Kidney (tissue), 14 donors: Measurements from ENCODE around the gene KCNQ5. TPM values are rescaled to one million over a fixed set of nuclear protein-coding genes. Genes with fewer than 3 reads are reported as not detected.

Experiments used
- DNase-seq, 5 donors: peaks; one replicate each; pipeline ENCODE4 v3.0.0-alpha.2; 2013 to 2020
- FAIRE-seq: peaks from 2 replicates; lab custom pipeline; 2012; peaks lifted over from hg19 to GRCh38; lab: Jason Lieb, UNC
- H3K27ac ChIP-seq, 2 donors: one replicate each; pipeline ENCODE4 v1.7.0; 2013; ENCODE audit warnings: low read depth in 2 of 2, low read length in 2 of 2, inconsistent platforms in 1 of 2
- H3K27me3 ChIP-seq: one replicate; pipeline ENCODE4 v1.7.1; 2013; ENCODE audit warnings: low read length, inconsistent platforms; ENCODE audit not compliant: control insufficient read depth, insufficient read depth
- H3K36me3 ChIP-seq, 3 donors: one replicate each; pipeline versions ENCODE4 v1.7.0 to v1.7.1; 2013; ENCODE audit warnings: low read length in 3 of 3, control low read depth in 1 of 3, inconsistent platforms in 1 of 3; ENCODE audit not compliant: insufficient read depth in 3 of 3, control insufficient read depth in 2 of 3
- H3K4me1 ChIP-seq, 3 donors: one replicate each; pipeline versions ENCODE4 v1.7.0 to v1.7.1; 2013; ENCODE audit warnings: low read length in 3 of 3, inconsistent platforms in 1 of 3, low read depth in 1 of 3; ENCODE audit not compliant: control insufficient read depth in 2 of 3, insufficient read depth in 2 of 3
- H3K4me3 ChIP-seq, 3 donors: one replicate each; pipeline versions ENCODE4 v1.7.0 to v1.8.1; 2013; ENCODE audit warnings: low read length in 3 of 3, control low read depth in 1 of 3, inconsistent platforms in 1 of 3
- H3K9ac ChIP-seq, 3 donors: one replicate each; pipeline versions ENCODE4 v1.7.0 to v1.7.1; 2013; ENCODE audit warnings: low read length in 3 of 3, control low read depth in 1 of 3, inconsistent platforms in 1 of 3
- H3K9me3 ChIP-seq, 3 donors: one replicate each; pipeline versions ENCODE4 v1.7.0 to v1.7.1; 2013; ENCODE audit warnings: low read length in 3 of 3, control low read depth in 1 of 3, inconsistent platforms in 1 of 3; ENCODE audit not compliant: control insufficient read depth in 2 of 3, insufficient read depth in 1 of 3
- intact Hi-C: fragments of 100-400 bp; cut with DNase I; formaldehyde crosslinking; loops from one replicate; pipeline ENCODE4 v1.11.1; 2022
- polyA plus RNA-seq: library from polyadenylated mRNA; stranded (reverse); fragments of 350-450 nt; fragmentation: Illumina TruSeq; extraction: RNeasy Lipid Tissue Mini Kit (QIAGEN cat#74804); gene quantifications from one replicate; pipeline ENCODE4 v1.2.3, GENCODE V29; 2014; ENCODE audit warnings: low read depth, low replicate concordance; ENCODE audit not compliant: insufficient read depth
- total RNA-seq: library from RNA; stranded (reverse); fragmentation: NEBNext Ultra II Directional; extraction: Animal tissue kit (Norgen Biotek cat#: 25700); gene quantifications from one replicate; pipeline ENCODE4 v1.2.1, GENCODE V29; 2021
- TF ChIP-seq, protein P1 (sequence below): IDR thresholded peaks from 3 replicates; pipeline ENCODE4 v1.5.1; 2012; ENCODE audit warnings: mild to moderate bottlenecking, moderate library complexity, borderline replicate concordance; ENCODE audit not compliant: insufficient read depth; ENCODE audit errors: extremely low read depth
- donor health status: control.
- donor health status: control.
- donor health status: control.
- donor health status: control.
- donor health status: control.
- donor health status: DM: yes; HTN: yes; CAD: no.
- donor health status: Normal renal cell carcinoma (clear cell type).

The KCNQ5 gene
- total and polyA plus RNA-seq, 2 donors from 2014 or later: 0.50 TPM; not detected in 1

DNA sequence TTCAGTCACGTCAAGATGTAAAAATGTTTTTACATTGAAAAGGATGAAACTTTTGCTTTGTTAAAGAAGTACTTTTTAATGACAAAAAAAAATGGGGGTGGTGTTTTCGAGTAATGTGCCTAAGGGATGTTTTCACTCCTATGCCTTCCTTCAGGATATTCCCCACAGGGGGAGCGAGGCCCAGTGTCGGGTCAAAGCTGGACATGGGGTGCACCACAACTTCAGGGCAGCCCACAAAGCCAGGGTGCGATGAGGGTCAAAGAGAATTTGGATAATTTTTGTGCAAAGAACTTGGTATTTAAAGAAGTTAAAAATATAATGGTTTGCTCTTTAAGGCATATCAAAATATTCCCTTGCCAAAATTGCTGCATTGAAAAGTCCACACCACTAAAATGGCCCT, 247.8 kb downstream of the KCNQ5 start:
- H3K9ac ChIP-seq: no peak overlapping the region
- no peak for FAIRE-seq
- intact Hi-C loops: no loop called here
- no peak overlapping the region for H3K27ac ChIP-seq
- H3K4me3 ChIP-seq: no peak overlapping the region
- H3K27me3 ChIP-seq: no peaks in the 10 kb centered on the region
- TF ChIP-seq, protein P1, sequence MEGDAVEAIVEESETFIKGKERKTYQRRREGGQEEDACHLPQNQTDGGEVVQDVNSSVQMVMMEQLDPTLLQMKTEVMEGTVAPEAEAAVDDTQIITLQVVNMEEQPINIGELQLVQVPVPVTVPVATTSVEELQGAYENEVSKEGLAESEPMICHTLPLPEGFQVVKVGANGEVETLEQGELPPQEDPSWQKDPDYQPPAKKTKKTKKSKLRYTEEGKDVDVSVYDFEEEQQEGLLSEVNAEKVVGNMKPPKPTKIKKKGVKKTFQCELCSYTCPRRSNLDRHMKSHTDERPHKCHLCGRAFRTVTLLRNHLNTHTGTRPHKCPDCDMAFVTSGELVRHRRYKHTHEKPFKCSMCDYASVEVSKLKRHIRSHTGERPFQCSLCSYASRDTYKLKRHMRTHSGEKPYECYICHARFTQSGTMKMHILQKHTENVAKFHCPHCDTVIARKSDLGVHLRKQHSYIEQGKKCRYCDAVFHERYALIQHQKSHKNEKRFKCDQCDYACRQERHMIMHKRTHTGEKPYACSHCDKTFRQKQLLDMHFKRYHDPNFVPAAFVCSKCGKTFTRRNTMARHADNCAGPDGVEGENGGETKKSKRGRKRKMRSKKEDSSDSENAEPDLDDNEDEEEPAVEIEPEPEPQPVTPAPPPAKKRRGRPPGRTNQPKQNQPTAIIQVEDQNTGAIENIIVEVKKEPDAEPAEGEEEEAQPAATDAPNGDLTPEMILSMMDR: no peak
- no peaks in the 10 kb centered on the region for H3K4me1 ChIP-seq
- H3K36me3 ChIP-seq: no peaks in the 10 kb centered on the region
- no peaks in the 10 kb centered on the region for H3K9me3 ChIP-seq
- no peak for DNase-seq

DNA sequence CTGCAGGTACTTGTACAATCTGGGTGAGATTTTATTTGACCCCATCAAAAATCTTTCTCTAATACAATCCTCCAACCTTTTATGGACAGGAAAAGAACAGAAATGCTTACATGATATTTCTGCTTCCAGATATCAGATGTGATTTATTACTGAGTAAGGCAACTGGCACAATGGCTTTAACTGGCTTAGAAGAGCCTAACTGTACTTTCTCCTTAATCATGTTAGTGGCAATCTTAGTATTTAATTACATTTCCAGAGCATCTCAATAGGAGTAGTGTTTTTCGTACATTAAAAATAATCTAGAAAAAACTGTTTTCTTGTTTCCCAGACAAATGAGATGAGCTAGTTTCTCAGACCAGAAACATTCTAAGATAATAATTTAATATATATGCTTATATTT, 251.6 kb downstream of the KCNQ5 start:
- intact Hi-C loops: no loop called here
- Histone ChIP-seq H3K4me3 (no peak overlapping the region), H3K9ac (no peak overlapping the region), H3K4me1 (no peaks in the 10 kb centered on the region), H3K27ac (no peak overlapping the region), H3K36me3 (no peaks in the 10 kb centered on the region), H3K27me3 (no peaks in the 10 kb centered on the region), H3K9me3 (no peaks in the 10 kb centered on the region)
- DNase-seq: no peak
- TF ChIP-seq, protein P1: no peak
- no peak for FAIRE-seq

DNA sequence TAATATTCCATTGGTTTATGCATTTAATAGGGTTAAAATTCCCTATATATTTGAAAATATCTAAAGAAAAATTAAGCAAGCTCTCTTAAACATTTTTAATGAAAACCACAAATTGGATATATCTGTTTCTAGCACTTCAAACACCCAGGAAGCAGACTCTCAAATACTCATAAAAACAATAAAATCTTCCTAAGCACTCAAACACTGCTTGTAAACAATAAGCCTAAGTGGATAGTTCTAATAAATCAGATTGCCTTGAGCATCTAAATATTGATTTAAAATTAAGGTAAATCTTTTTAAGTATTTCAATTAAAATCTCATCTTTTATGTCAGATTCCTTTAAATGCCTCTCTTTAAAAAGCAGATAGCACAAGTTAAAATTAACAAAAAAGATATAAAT, 254.4 kb downstream of the KCNQ5 start:
- intact Hi-C loops: no loop called here
- no peaks in the 10 kb centered on the region for H3K36me3 ChIP-seq
- no peak overlapping the region for H3K9ac ChIP-seq
- no peaks in the 10 kb centered on the region for H3K27me3 ChIP-seq
- H3K4me1 ChIP-seq: no peaks in the 10 kb centered on the region
- no peak overlapping the region for H3K27ac ChIP-seq
- DNase-seq (no peak), FAIRE-seq (no peak)
- no peaks in the 10 kb centered on the region for H3K9me3 ChIP-seq
- TF ChIP-seq, protein P1: no peak
- H3K4me3 ChIP-seq: no peak overlapping the region

DNA sequence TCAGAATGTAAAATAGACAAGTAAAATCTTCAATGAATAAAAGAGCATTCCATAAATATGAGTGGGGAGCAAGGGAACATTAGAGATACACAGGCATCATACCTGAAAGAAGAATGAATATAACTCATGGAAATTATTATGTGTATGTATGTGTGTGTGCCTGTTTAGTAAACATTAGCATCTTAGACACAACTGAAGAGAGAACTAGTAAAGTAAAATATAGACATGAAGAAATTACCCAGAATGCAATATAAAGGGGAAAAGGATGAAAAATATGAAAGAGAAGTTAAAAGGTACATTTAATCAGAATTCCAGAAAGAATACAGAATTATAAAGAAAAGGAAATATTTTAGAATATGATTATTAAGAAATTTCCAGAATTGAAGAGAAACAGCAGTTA, 264.3 kb downstream of the KCNQ5 start:
- no peak overlapping the region for H3K9ac ChIP-seq
- no peak for FAIRE-seq
- DNase-seq: no peak
- no peaks in the 10 kb centered on the region for H3K4me1 ChIP-seq
- H3K27me3 ChIP-seq: no peaks in the 10 kb centered on the region
- H3K36me3 ChIP-seq: no peaks in the 10 kb centered on the region
- intact Hi-C loops: no loop called here
- no peaks in the 10 kb centered on the region for H3K9me3 ChIP-seq
- no peak overlapping the region for H3K4me3 ChIP-seq
- H3K27ac ChIP-seq: no peak overlapping the region
- TF ChIP-seq, protein P1: no peak
